CD4-positive, alpha-beta T cell (primary cell): ENCODE results near the gene LRRC58. TPM values are rescaled to one million over a fixed set of nuclear protein-coding genes. Genes with fewer than 3 reads are reported as not detected.

Experiments used
- ATAC-seq: fragments of 200-7000 bp; cut with Tn5 transposase; one replicate; pipeline ENCODE4 v1.10.0; 2022; ENCODE audit warnings: mild to moderate bottlenecking; ENCODE audit not compliant: poor library complexity
- CTCF ChIA-PET: fragments of 350-600 bp; sonication (Branson Sonifier 250); formaldehyde crosslinking; loops from one replicate; lab custom pipeline; 2021; ENCODE audit warnings: antibody characterized with exemption, inconsistent platforms; lab: Charles Lee
- POLR2A ChIA-PET: fragments of 350-600 bp; sonication (Branson Sonifier 250); formaldehyde crosslinking; loops from one replicate; lab custom pipeline; 2021; ENCODE audit warnings: antibody characterized with exemption, inconsistent platforms; lab: Charles Lee
- DNase-seq, 14 experiments: peaks; one replicate each; pipeline ENCODE4 v3.0.0-alpha.2; 2013 to 2020; ENCODE audit warnings: mixed read lengths in 2 of 14
- H3K27ac ChIP-seq, 2 donors: one replicate each; pipeline versions ENCODE4 v1.5.1 to v1.7.0; 2013; ENCODE audit warnings: low read length in 2 of 2, low read depth in 1 of 2, mild to moderate bottlenecking in 1 of 2
- H3K27me3 ChIP-seq, 2 experiments: 1 replicate in 1 of 2; 2 replicates in 1 of 2; pipeline versions ENCODE4 v1.6.1 to v1.7.0; 2013; ENCODE audit warnings: low read length in 2 of 2, control low read depth in 1 of 2, mild to moderate bottlenecking in 1 of 2, moderate library complexity in 1 of 2; ENCODE audit not compliant: insufficient read depth in 2 of 2, control insufficient read depth in 1 of 2
- H3K36me3 ChIP-seq: one replicate; pipeline ENCODE4 v1.6.1; 2013; ENCODE audit warnings: low read length, control low read depth; ENCODE audit not compliant: insufficient read depth
- H3K4me1 ChIP-seq: one replicate; pipeline ENCODE4 v1.6.1; 2013; ENCODE audit warnings: low read length, control low read depth; ENCODE audit not compliant: insufficient read depth
- H3K4me3 ChIP-seq: one replicate; pipeline ENCODE4 v1.5.1; 2013; ENCODE audit warnings: mild to moderate bottlenecking, low read length, moderate library complexity
- H3K9me3 ChIP-seq, 2 experiments: 1 replicate in 1 of 2; 2 replicates in 1 of 2; pipeline versions ENCODE4 v1.6.1 to v1.7.0; 2013; ENCODE audit warnings: low read length in 2 of 2, mild to moderate bottlenecking in 2 of 2, control low read depth in 1 of 2, moderate library complexity in 1 of 2; ENCODE audit not compliant: control insufficient read depth in 1 of 2, insufficient read depth in 1 of 2
- H3K27ac Mint-ChIP-seq: one replicate; pipeline ENCODE4 v1.8.0; 2020; ENCODE audit warnings: mixed read lengths
- H3K27me3 Mint-ChIP-seq: one replicate; pipeline ENCODE4 v1.8.0; 2021; ENCODE audit warnings: mixed read lengths
- H3K36me3 Mint-ChIP-seq: one replicate; pipeline ENCODE4 v1.8.0; 2021; ENCODE audit warnings: low read depth, mixed read lengths
- H3K4me1 Mint-ChIP-seq: one replicate; pipeline ENCODE4 v1.8.0; 2021; ENCODE audit warnings: low read depth, mixed read lengths
- H3K4me3 Mint-ChIP-seq: one replicate; pipeline ENCODE4 v1.8.0; 2020; ENCODE audit warnings: mild to moderate bottlenecking, mixed read lengths
- H3K9me3 Mint-ChIP-seq: one replicate; pipeline ENCODE4 v1.8.0; 2020; ENCODE audit warnings: mixed read lengths
- CTCF ChIP-seq: fragments of 200-600 bp; IDR thresholded peaks from one replicate; pipeline ENCODE4 v1.8.0; 2022; ENCODE audit warnings: antibody characterized with exemption, mild to moderate bottlenecking
- intact Hi-C, 2 experiments: fragments of 100-400 bp; cut with DNase I in 1 of 2; cut with micrococcal nuclease in 1 of 2; formaldehyde crosslinking; loops; one replicate each; pipeline versions ENCODE4 v1.15.1 to v1.9.0; 2023 to 2025; cut with DNase I, micrococcal nuclease
- total RNA-seq, 174 experiments: library from RNA in 2 of 174; stranded (reverse) in 2 of 174; gene quantifications; one replicate each; pipeline ENCODE4 v1.2.3 and lab custom pipeline; 2021 to 2026

Gene LRRC58
- total RNA-seq, 2 experiments from 2014 or later: 16.6 to 17.7 TPM

- no peaks in the 10 kb centered on the region for H3K36me3 Mint-ChIP-seq
- H3K27me3 Mint-ChIP-seq: peaks cover 36% of the 10 kb centered on the region
- H3K36me3 ChIP-seq: no peaks in the 10 kb centered on the region
- DNase-seq: peak in 2 of 14 experiments; percentile 12 to 19
- ATAC-seq: peak; percentile 41
- peak; percentile 24 for TF ChIP-seq CTCF
- no peak overlapping the region for H3K4me3 ChIP-seq
- H3K27ac Mint-ChIP-seq: no peak overlapping the region
- no peaks in the 10 kb centered on the region for H3K4me1 Mint-ChIP-seq
- no peak overlapping the region for H3K4me3 Mint-ChIP-seq
- ChIA-PET CTCF (interaction anchor here (0.9 to 1.5 kb wide), 3 partner anchors 9 to 114 kb away, joined by 3 to 4 read pairs (median 3); partner anchors contain the start of gene LRRC58), POLR2A (interaction anchor here (1.7 kb wide), 1 partner anchor 8 kb away, joined by 9 read pairs; the partner anchor contains the start of gene LRRC58)
- H3K27me3 ChIP-seq: peaks cover 0 to 5% of the 10 kb centered on the region in 2 experiments
- H3K4me1 ChIP-seq: no peaks in the 10 kb centered on the region
- no peaks in the 10 kb centered on the region for H3K9me3 ChIP-seq
- intact Hi-C loops: loop anchor here (2.0 to 10.0 kb wide), 4 partner anchors 59 to 673 kb away; no protein-coding TSS in a partner anchor
- H3K27ac ChIP-seq: no peak overlapping the region
- no peaks in the 10 kb centered on the region for H3K9me3 Mint-ChIP-seq
These were observed 8.7 kb upstream of the LRRC58 start for GRCh38 chr3:120357807-120358206.

- Histone ChIP-seq H3K36me3 (no peaks in the 10 kb centered on the region), H3K27me3 (peaks cover 0 to 5% of the 10 kb centered on the region in 2 experiments), H3K4me3 (no peak overlapping the region), H3K9me3 (no peaks in the 10 kb centered on the region), H3K4me1 (no peaks in the 10 kb centered on the region), H3K27ac (no peak overlapping the region)
- Mint-ChIP-seq H3K4me1 (no peaks in the 10 kb centered on the region), H3K27me3 (peaks cover 21% of the 10 kb centered on the region), H3K4me3 (no peak overlapping the region), H3K27ac (no peak overlapping the region), H3K9me3 (no peaks in the 10 kb centered on the region), H3K36me3 (no peaks in the 10 kb centered on the region)
- ATAC-seq: no peak
- POLR2A ChIA-PET: interaction anchor here (1.6 kb wide), 1 partner anchor 240 kb away, joined by 4 read pairs; the partner anchor contains the start of gene NDUFB4
- DNase-seq: no peak
- TF ChIP-seq CTCF: no peak
- CTCF ChIA-PET: interaction anchor here (1.0 kb wide), 1 partner anchor 61 kb away, joined by 3 read pairs; no protein-coding TSS in a partner anchor
- intact Hi-C loops: loop anchor here (5.0 to 10.0 kb wide), 3 partner anchors 62 to 671 kb away; no protein-coding TSS in a partner anchor
These were observed 6.3 kb upstream of the LRRC58 start for GRCh38 chr3:120355486-120355885.

GRCh38 chr3:120353463-120353862 lies 4.3 kb upstream of the LRRC58 start:
- Mint-ChIP-seq H3K9me3 (no peaks in the 10 kb centered on the region), H3K4me1 (peaks cover 12% of the 10 kb centered on the region), H3K27ac (no peak overlapping the region), H3K4me3 (no peak overlapping the region), H3K27me3 (peaks cover 17% of the 10 kb centered on the region), H3K36me3 (peaks cover 6% of the 10 kb centered on the region)
- TF ChIP-seq CTCF: no peak
- Histone ChIP-seq H3K27me3 (peaks cover 0 to 5% of the 10 kb centered on the region in 2 experiments), H3K4me3 (no peak overlapping the region), H3K36me3 (no peaks in the 10 kb centered on the region), H3K9me3 (no peaks in the 10 kb centered on the region), H3K27ac (no peak overlapping the region), H3K4me1 (peaks cover 4% of the 10 kb centered on the region)
- ATAC-seq (no peak), DNase-seq (no peak)
- ChIA-PET CTCF (no interaction called here), POLR2A (no interaction called here)
- intact Hi-C loops: loop anchor here (5.0 to 10.0 kb wide), 3 partner anchors 109 to 669 kb away; no protein-coding TSS in a partner anchor
